ENCODE data around the gene ABHD10. TPM values are rescaled to one million over a fixed set of nuclear protein-coding genes. Genes with fewer than 3 reads are reported as not detected.

The ABHD10 gene
- total RNA-seq, 1 experiment from 2014 or later = 30.3 TPM

DNA sequence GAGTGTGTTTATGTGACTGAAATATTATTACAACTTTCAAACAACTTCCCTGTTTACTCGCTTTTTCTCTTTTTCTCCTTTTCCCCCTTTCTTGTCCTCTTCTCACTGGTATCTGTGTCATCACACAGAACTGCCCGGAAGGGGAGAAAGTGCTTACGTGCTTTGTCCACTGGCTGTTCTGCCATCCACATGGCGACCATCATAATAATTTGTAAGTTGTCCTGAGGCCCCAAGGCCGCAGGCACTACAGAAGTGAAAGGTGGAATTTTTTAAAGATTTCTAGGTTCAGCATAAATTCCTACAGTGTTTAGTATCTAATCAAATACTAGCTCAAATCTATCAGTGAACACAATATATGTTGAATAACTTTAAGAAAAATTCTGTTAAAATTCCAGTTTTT, 26.7 kb upstream of the ABHD10 start:
- POLR2A ChIA-PET = no interaction called here
- CTCF ChIA-PET = no interaction called here
- TF ChIP-seq, protein P1, sequence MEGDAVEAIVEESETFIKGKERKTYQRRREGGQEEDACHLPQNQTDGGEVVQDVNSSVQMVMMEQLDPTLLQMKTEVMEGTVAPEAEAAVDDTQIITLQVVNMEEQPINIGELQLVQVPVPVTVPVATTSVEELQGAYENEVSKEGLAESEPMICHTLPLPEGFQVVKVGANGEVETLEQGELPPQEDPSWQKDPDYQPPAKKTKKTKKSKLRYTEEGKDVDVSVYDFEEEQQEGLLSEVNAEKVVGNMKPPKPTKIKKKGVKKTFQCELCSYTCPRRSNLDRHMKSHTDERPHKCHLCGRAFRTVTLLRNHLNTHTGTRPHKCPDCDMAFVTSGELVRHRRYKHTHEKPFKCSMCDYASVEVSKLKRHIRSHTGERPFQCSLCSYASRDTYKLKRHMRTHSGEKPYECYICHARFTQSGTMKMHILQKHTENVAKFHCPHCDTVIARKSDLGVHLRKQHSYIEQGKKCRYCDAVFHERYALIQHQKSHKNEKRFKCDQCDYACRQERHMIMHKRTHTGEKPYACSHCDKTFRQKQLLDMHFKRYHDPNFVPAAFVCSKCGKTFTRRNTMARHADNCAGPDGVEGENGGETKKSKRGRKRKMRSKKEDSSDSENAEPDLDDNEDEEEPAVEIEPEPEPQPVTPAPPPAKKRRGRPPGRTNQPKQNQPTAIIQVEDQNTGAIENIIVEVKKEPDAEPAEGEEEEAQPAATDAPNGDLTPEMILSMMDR (IDR thresholded peaks at IDR 0.05) = no peak
- TF ChIP-seq POLR2AphosphoS5 (IDR thresholded peaks at IDR 0.05; ENCODE audit: low read depth, low read length) (no peak), TCF7L2 (IDR thresholded peaks at IDR 0.05; ENCODE audit: low read depth, low read length) (no peak), SIN3A (IDR thresholded peaks at IDR 0.05; ENCODE audit: borderline replicate concordance, insufficient read depth, low read depth, low read length) (no peak)
- TF ChIP-seq, protein P2, sequence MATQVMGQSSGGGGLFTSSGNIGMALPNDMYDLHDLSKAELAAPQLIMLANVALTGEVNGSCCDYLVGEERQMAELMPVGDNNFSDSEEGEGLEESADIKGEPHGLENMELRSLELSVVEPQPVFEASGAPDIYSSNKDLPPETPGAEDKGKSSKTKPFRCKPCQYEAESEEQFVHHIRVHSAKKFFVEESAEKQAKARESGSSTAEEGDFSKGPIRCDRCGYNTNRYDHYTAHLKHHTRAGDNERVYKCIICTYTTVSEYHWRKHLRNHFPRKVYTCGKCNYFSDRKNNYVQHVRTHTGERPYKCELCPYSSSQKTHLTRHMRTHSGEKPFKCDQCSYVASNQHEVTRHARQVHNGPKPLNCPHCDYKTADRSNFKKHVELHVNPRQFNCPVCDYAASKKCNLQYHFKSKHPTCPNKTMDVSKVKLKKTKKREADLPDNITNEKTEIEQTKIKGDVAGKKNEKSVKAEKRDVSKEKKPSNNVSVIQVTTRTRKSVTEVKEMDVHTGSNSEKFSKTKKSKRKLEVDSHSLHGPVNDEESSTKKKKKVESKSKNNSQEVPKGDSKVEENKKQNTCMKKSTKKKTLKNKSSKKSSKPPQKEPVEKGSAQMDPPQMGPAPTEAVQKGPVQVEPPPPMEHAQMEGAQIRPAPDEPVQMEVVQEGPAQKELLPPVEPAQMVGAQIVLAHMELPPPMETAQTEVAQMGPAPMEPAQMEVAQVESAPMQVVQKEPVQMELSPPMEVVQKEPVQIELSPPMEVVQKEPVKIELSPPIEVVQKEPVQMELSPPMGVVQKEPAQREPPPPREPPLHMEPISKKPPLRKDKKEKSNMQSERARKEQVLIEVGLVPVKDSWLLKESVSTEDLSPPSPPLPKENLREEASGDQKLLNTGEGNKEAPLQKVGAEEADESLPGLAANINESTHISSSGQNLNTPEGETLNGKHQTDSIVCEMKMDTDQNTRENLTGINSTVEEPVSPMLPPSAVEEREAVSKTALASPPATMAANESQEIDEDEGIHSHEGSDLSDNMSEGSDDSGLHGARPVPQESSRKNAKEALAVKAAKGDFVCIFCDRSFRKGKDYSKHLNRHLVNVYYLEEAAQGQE (IDR thresholded peaks at IDR 0.05; ENCODE audit: insufficient read depth in 1 of 2, low read depth in 2 of 2, low read length in 1 of 2) = no peak
- no peak for DNase-seq (ENCODE audit: low read depth, low spot score)
- Histone ChIP-seq H3K4me1 (ENCODE audit: control insufficient read depth, insufficient read depth, low read length) (no peaks in the 10 kb centered on the region), H3K27me3 (ENCODE audit: control insufficient read depth, insufficient read depth, low read length) (peaks cover 2% of the 10 kb centered on the region; the same call in 1 of the 2 replicates), H3K4me3 (ENCODE audit: low read depth in 2 of 2, low read length in 2 of 2) (no peak overlapping the region), H3K36me3 (ENCODE audit: control insufficient read depth, insufficient read depth, low read length) (no peaks in the 10 kb centered on the region), H3K27ac (ENCODE audit: low read length) (no peak overlapping the region), H3K9me3 (ENCODE audit: control insufficient read depth, insufficient read depth, low read depth, low read length) (no peaks in the 10 kb centered on the region)
- intact Hi-C loops (cut with micrococcal nuclease; ENCODE audit: unreplicated experiment) = no loop called here
- in situ Hi-C loops (cut with HindIII; ENCODE audit: low pct_unique_long_range_greater_than_20kb, low sequenced_read_pairs) = no loop called here
- no TSS peak for BruUV-seq (replicated peaks)
- no peak for ATAC-seq

DNA sequence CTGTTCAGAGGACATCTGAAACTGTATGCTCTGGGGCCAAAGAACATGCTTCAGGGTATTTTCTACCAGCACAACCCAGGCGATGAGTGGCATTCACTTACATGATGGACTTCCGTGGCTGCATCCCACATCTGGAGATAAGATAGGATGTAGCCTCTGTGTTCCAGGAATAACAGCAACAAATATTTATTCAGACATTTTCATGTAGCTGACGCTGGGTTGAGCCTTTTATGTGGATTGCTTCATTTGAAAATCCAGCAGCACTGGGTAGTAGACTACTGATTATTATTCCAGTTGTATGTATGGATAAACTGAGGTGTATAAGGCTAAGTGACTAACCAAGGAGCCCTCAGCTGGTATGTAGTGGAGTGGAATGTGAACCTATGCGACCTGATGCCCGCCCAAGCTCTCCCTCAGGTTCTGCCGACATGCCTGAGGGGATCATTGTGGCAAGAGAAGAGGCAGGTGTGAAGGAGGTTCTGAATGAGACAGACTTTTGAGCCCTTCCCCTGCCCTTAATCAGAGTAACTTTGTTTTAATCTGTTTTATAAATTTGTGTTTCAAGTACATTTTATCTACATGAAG, 25.9 kb upstream of the ABHD10 start:
- no peak for TF ChIP-seq SIN3A (IDR thresholded peaks at IDR 0.05; ENCODE audit: borderline replicate concordance, insufficient read depth, low read depth, low read length)
- TF ChIP-seq, protein P2 (IDR thresholded peaks at IDR 0.05; ENCODE audit: insufficient read depth in 1 of 2, low read depth in 2 of 2, low read length in 1 of 2) = no peak
- TF ChIP-seq POLR2AphosphoS5 (IDR thresholded peaks at IDR 0.05; ENCODE audit: low read depth, low read length) = no peak
- TF ChIP-seq, protein P1 (IDR thresholded peaks at IDR 0.05) = no peak
- TF ChIP-seq TCF7L2 (IDR thresholded peaks at IDR 0.05; ENCODE audit: low read depth, low read length) = no peak
- H3K36me3 ChIP-seq (ENCODE audit: control insufficient read depth, insufficient read depth, low read length) = no peaks in the 10 kb centered on the region
- DNase-seq (ENCODE audit: low read depth, low spot score) (no peak), ATAC-seq (no peak)
- CTCF ChIA-PET = no interaction called here
- no TSS peak for BruUV-seq (replicated peaks)
- intact Hi-C loops (cut with micrococcal nuclease; ENCODE audit: unreplicated experiment) = no loop called here
- in situ Hi-C loops (cut with HindIII; ENCODE audit: low pct_unique_long_range_greater_than_20kb, low sequenced_read_pairs) = no loop called here
- H3K4me1 ChIP-seq (ENCODE audit: control insufficient read depth, insufficient read depth, low read length) = no peaks in the 10 kb centered on the region
- no peaks in the 10 kb centered on the region for H3K27me3 ChIP-seq (ENCODE audit: control insufficient read depth, insufficient read depth, low read length)
- no peak overlapping the region for H3K27ac ChIP-seq (ENCODE audit: low read length)
- POLR2A ChIA-PET = no interaction called here
- no peak overlapping the region for H3K4me3 ChIP-seq (ENCODE audit: low read depth in 2 of 2, low read length in 2 of 2)
- H3K9me3 ChIP-seq (ENCODE audit: control insufficient read depth, insufficient read depth, low read depth, low read length) = no peaks in the 10 kb centered on the region
